Measurements from ENCODE around the gene RNU1-3.
"Not testable (repeated sequence)": the region's sequence is repeated elsewhere in the genome, so short reads cannot be mapped to it uniquely, and the experiment has no call there.

RNU1-3 gene

DNA sequence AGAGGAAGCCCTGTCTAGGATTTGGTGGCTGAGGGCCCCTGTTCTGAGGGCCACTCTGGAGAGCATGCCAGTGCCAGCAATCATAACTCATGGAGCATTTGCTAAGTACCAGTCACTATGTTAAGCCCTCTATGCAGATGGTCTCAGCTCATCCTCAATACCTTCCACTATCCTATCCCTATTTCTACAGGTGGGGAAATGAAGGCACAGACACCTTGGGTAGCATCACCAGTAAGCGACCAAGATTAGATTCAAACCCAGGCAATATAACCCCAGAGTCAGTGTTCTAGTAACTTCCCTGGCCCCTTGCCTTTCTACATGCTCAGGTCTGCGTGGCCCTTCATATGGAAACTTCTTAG is 45.5 kb downstream of the RNU1-3 start:
- ATAC-seq = no peak
- DNase-seq = no peak

DNA sequence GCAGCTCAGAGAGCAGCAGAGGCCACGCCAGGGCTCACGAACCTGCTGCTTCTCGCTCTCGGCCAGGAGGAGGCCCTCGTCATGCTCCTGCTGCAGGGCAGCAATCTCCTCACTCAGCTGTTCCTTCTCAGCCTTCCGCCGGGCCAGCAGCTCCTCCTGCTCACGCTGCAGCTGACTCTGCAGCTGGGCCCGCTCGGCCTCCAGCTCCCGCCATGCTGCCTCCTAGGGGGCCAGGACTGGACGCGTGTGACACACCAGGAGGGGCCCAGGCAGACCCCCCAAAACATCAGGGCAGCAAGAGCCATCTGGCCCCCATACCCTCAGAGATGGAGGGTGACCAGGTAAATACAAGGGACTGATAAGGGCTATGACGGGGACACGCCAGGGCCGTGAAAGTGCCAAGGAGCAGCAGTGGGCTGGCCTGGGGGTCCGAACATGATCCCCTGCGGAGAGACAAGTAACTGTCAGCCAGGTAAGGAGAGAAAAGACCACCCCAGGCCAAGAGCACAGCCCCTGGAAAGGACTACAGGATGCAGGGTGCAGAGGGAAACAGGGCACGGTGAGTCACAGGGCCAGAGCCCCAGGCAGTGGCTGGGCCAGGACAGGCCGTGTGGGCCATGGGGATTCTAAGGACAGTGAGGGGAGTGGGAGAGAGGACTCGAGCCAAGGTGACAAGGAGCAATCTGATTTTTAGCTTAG is 46.8 kb downstream of the RNU1-3 start:
- DNase-seq = not testable (repeated sequence)

DNA sequence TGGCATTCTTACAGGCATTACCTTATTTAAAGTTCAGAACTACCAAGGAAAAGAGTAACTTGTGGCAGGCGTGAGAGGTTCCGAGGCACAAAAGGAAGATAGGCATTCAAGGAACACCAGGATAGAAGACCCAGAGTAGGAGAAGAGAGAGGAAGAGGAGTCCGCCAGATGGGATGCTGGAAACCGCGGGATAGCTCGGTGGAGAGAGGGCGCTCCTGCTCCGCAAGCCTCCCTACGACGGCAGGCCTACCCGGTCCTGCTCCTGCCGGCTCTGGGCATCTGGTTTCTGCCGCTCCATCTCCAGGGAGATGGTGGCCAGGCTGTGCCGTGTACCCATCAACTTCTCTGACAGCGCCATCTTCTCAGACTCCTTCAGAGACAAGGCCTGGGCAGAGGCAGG is 48.0 kb downstream of the RNU1-3 start:
- DNase-seq (no peak), ATAC-seq (no peak)

More for the DNA sequence above, 46.8 kb downstream of the RNU1-3 start:
- not testable (repeated sequence) for ATAC-seq

DNA sequence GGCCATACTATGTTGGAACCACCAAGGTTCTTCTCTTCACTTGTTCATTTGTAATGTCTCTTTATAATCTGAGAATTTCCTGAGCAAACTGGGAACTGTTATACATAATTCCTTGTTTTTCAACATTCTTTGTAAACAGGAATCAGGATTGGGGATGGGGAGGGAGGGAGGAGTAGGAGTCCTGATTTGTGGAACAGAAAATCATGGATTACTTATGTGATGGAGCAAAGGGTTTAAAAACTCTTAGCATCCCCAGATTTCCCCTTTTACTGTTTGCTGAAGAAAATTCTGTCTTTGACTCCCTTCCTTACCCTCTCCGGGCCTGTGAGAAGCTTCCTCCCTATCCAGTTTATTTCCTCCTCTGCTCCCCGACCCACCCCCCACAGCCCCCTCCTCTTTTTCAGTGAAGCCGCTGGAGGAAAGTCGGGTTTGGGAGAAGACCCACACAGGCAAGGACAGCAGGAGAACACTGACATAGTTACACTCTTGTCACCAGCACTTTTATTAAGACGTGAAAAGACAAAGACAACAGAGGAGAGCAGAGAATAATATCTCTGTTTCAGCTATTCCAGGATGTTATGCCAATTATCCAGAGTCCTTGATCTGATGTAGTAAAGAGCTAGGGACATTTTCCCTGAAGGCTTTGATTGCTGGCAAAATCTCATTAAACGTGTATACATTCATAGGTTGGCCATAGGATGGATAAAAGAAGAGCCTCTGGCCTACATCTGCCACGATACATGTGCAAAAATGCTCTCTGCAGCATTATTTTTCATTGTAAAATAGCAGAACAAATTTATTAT is 48.8 kb downstream of the RNU1-3 start:
- ATAC-seq = no peak
- no peak for DNase-seq

DNA sequence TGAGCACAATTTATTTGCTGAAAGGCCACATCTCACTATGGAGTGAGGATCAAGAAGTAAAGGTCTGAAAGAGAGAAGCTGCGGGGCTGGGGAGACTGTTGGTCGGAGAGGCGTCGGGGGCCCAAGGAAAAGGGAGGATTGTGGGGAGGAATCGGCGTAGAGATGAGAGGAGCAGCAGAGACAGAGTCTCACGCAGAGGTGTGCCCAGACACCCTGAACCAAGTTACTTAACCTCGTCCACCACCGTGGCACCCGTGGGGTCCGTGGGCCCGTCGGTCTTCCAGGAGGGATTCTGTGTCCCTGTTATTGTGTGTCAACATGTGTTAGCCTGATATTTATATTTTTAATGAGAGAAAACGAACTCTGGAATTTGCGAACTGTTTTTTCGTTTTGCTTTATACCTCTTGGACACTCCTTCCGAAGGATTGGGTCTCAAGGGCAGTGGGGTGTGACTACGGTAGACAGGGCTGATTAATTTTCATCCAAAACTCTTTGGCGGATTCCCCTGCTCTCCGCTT is 49.6 kb downstream of the RNU1-3 start:
- ATAC-seq (no peak), DNase-seq (no peak)

All from stimulated activated naive CD8-positive, alpha-beta T cell treated with anti-CD3 and anti-CD28 coated beads, Interleukin-15, Interleukin-2, amounts not matched to agents 100 U/mL and 50 U/mL, for 24 hours (primary cell).